Mucosa of descending colon (tissue), 3 donors: Measurements from ENCODE around the gene VAPB. TPM values are rescaled to one million over a fixed set of nuclear protein-coding genes. Genes with fewer than 3 reads are reported as not detected.

Experiments used
- ATAC-seq: fragments of 200-7000 bp; cut with Tn5 transposase; one replicate; pipeline ENCODE4 v1.9.1; 2020; ENCODE audit warnings: mild to moderate bottlenecking, moderate library complexity
- DNase-seq, 3 donors: peaks; one replicate each; pipeline ENCODE4 v3.0.0-alpha.2; 2020
- H3K36me3 ChIP-seq: fragments of 200-600 bp; one replicate; pipeline ENCODE4 v1.8.0; 2021; ENCODE audit warnings: low read depth, mild to moderate bottlenecking
- H3K4me1 ChIP-seq: fragments of 200-600 bp; one replicate; pipeline ENCODE4 v1.8.0; 2021; ENCODE audit warnings: low read depth, mild to moderate bottlenecking
- H3K4me3 ChIP-seq: fragments of 200-600 bp; one replicate; pipeline ENCODE4 v1.8.0; 2021; ENCODE audit warnings: mild to moderate bottlenecking
- H3K9me3 ChIP-seq: fragments of 200-600 bp; one replicate; pipeline ENCODE4 v1.8.0; 2021; ENCODE audit warnings: mild to moderate bottlenecking
- intact Hi-C, 2 donors: fragments of 100-400 bp; cut with DNase I in 1 of 2; cut with micrococcal nuclease in 1 of 2; formaldehyde crosslinking; loops; one replicate each; pipeline versions ENCODE4 v1.11.0 to v1.11.1; 2022; cut with DNase I, micrococcal nuclease
- total RNA-seq, 3 donors: library from RNA; stranded (reverse); fragmentation: NEBNext Ultra II Directional in 2 of 3; extraction: Animal tissue kit (Norgen Biotek cat#: 25700) in 2 of 3; gene quantifications; one replicate each; pipeline versions ENCODE4 v1.2.1 to v1.2.4, GENCODE V29; 2021 to 2023
- TF ChIP-seq, protein P1 (sequence below): fragments of 200-600 bp; IDR thresholded peaks from one replicate; pipeline ENCODE4 v1.8.0; 2022; ENCODE audit warnings: antibody characterized with exemption, mild to moderate bottlenecking
- donor health status: DM: no; HTN: no; CAD: no; lungs with moderate emphysema.
- donor health status: DM: no; HTN: no; CAD: no.
- donor health status: DM: no; HTN: yes; CAD: no.

Gene VAPB
- total RNA-seq, 3 donors from 2014 or later = 52.5 to 74.6 (median 58.8) TPM

DNA sequence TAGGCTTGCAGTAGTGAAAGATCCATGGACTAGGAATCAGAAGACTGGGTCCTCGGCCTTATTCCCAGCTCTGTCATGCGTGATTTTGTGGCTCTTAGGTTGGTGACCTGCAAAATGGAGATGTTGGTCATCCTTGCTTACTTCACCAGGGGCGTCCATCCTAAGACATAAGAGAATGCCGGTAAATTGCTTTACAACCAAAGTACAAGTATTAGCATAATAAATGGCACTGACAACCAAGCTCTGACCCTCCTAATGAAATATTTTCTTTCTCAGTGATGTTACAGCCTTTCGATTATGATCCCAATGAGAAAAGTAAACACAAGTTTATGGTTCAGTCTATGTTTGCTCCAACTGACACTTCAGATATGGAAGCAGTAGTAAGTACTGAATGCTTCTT lies 45.3 kb downstream of the VAPB start:
- intact Hi-C loops = no loop called here
- DNase-seq = no peak
- H3K36me3 ChIP-seq = no peaks in the 10 kb centered on the region
- TF ChIP-seq, protein P1, sequence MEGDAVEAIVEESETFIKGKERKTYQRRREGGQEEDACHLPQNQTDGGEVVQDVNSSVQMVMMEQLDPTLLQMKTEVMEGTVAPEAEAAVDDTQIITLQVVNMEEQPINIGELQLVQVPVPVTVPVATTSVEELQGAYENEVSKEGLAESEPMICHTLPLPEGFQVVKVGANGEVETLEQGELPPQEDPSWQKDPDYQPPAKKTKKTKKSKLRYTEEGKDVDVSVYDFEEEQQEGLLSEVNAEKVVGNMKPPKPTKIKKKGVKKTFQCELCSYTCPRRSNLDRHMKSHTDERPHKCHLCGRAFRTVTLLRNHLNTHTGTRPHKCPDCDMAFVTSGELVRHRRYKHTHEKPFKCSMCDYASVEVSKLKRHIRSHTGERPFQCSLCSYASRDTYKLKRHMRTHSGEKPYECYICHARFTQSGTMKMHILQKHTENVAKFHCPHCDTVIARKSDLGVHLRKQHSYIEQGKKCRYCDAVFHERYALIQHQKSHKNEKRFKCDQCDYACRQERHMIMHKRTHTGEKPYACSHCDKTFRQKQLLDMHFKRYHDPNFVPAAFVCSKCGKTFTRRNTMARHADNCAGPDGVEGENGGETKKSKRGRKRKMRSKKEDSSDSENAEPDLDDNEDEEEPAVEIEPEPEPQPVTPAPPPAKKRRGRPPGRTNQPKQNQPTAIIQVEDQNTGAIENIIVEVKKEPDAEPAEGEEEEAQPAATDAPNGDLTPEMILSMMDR = no peak
- peak; percentile 43 for ATAC-seq
- no peak overlapping the region for H3K4me3 ChIP-seq
- no peaks in the 10 kb centered on the region for H3K9me3 ChIP-seq
- peaks cover 42% of the 10 kb centered on the region for H3K4me1 ChIP-seq

DNA sequence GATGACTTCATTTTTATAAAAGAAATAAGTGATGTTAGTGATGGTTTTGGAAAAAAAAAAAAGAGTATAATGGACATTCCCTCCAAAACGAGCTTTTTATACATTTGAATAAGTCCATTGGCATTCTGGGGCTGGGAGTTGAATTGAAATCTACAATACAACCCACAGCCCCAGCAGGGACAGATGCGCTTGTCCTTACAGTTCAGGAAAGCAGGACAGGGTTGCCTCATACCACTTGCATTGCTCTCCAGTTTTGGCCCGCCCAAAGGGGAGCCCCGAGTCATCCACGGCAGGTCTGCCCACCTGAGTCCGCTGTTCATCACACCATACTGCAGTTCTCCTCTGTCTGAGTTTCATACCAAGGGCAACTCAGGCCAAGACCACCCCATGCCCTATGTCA lies 46.2 kb downstream of the VAPB start:
- intact Hi-C loops = no loop called here
- H3K9me3 ChIP-seq = no peaks in the 10 kb centered on the region
- DNase-seq (no peak), ATAC-seq (no peak)
- H3K36me3 ChIP-seq = no peaks in the 10 kb centered on the region
- no peak overlapping the region for H3K4me3 ChIP-seq
- H3K4me1 ChIP-seq = peaks cover 42% of the 10 kb centered on the region
- TF ChIP-seq, protein P1 = no peak

DNA sequence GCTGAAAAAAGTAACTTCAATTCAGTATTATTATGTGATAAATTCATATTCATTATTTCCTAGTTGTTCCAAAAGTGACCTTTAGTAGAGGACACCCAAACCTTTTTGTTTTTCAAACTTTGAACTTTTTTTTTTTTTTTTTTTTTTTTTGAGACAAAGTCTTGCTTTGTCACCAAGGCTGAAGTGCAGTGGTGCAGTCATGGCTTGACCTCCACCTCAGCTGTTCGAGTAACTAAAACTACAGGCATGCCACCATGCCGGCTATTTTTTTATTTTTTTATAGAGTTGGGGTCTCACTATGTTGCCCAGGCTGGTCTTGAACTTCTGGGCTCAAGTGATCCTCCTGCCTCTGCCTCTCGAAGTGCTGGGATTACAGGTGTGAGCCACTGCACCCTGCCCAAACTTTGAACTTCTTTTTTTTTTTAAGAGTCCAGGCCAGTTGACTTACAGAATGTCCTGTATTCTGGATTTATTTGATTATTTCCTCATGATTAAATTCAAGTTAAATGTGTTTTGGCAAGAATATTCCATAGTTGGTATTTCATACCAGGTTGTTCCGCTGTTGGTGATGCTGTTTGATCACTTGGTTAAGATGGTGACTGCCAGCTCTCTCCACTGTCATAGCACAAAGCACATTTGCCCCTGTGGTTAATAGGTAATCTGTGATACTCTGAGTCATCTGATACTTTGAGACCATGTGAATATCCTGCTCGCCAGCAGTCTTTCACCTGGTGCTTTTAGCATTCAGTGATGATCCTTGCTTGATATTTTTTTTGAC lies 48.0 kb downstream of the VAPB start:
- Histone ChIP-seq H3K9me3 (no peaks in the 10 kb centered on the region), H3K36me3 (no peaks in the 10 kb centered on the region), H3K4me1 (peaks cover 39% of the 10 kb centered on the region), H3K4me3 (no peak overlapping the region)
- DNase-seq (peak in 1 of 3 donors; percentile 29), ATAC-seq (peak; percentile 93)
- TF ChIP-seq, protein P1 = no peak
- intact Hi-C loops = no loop called here

DNA sequence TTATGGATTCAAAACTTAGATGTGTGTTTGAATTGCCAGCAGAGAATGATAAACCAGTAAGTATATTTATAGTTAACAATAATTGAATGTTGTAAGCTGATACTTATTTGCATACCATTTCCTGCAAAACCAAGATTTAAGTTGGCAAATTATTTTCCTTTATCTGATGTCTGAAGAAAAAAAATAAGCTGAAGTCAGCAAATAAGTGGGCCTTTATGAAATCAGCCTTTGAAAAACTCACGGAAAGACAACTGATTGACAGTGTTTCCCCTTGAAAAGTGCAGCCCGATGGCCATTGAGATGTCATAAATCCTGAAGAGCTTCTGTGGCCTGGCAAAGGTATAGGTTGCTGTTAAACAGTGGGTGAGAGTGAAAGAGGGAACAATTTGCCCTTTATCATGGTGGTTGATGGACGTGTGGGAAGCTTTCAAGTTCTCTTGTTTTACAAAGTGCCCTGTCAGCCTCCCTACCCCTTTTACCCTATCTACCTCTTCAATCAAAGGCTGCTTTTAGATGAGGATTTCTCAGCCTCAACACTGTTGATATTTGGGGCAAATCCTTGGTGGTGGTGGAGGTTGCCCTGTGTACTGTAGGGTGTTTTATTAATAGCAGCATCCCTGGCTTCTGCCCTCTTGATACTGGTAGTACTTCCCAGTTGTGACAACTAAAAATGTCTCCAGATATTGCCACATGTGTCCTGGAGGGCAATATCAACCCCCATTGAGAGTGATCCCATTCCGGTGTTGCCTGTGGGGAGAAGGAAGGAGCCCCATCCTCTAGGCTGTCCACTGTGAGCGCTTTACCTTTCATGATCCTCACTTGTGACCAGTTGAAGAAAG lies 50.2 kb downstream of the VAPB start:
- peaks cover 19% of the 10 kb centered on the region for H3K4me1 ChIP-seq
- no peaks in the 10 kb centered on the region for H3K9me3 ChIP-seq
- intact Hi-C loops = no loop called here
- TF ChIP-seq, protein P1 = no peak
- ATAC-seq = no peak
- no peaks in the 10 kb centered on the region for H3K36me3 ChIP-seq
- no peak for DNase-seq
- H3K4me3 ChIP-seq = no peak overlapping the region

DNA sequence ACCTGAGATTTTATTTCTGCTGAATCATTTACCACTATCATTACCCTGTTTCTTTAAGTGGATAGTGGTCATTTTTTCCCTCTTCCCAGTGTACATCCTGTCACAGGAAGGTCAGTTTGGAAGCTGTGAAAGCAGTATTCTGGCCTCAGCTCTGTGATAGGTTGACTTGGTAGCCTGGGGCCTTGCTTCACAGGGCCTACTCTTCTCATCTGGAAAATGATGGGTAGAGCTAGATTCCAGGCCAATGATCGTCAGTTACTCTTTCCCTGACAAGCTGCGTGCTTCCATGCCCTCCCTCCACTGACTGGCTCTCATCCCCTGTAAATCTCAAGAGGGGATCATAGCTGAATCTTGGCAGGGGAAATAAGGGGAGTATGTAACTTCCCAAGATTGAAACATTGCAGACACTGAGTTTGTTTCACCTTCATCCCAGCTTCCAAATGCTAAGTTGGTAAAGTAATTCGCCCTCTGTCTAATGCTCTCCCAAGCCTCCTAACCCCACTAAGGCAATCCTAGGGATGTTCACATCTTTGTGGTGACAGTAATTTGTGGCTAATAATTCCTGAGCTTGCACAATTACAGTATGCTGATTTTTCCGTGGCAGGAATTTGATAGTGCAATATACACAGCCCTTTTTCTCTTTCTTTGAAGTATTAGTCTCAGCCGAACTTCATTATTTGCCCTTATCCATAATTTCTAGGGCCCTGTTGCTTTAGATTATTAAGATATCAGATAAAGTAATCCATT lies 51.2 kb downstream of the VAPB start:
- ATAC-seq = no peak
- Histone ChIP-seq H3K4me1 (peaks cover 12% of the 10 kb centered on the region), H3K36me3 (no peaks in the 10 kb centered on the region), H3K4me3 (no peak overlapping the region), H3K9me3 (no peaks in the 10 kb centered on the region)
- DNase-seq = no peak
- intact Hi-C loops = no loop called here
- TF ChIP-seq, protein P1 = no peak
